ENCODE results near the gene RCVRN.

RCVRN gene

DNA sequence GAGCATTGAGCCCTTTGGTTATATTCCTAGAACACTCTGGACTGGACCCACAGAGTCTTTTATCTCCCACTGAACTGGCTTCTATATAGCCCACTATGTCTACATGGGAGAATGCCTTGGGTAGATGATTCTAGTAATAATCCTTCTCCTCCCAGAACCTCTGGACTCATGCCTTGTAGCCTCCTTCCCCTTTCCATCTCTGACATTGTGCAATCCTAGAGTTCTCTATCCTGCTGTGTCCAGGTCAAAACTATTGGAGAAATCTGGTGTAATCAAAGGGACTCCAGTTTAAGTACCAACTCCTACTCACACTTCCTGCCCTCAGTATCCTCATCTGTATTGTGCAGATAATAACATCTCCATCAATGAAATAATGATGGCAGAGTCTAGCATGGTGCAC, 9.1 kb downstream of the RCVRN start:
- no peak for DNase-seq

DNA sequence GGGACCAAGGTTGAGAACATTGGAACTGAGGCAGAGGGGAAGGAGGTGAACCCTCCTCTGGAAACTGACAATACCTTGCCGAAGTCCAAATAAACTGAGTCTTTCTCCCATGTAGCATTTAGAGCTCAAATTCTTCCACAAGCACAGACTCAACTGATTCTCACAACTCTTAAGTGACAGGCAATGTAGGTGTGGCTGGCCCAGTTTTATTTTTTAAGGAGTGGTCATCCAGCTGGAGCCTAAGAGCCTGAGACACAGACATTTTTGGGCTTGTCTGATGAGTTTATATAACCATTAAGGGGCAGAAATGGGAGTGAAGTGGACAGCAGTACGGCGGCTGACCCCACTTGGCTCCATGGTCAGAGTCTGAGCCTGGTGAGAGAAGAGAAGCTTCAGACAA, 10.8 kb downstream of the RCVRN start:
- no peak for DNase-seq

DNA sequence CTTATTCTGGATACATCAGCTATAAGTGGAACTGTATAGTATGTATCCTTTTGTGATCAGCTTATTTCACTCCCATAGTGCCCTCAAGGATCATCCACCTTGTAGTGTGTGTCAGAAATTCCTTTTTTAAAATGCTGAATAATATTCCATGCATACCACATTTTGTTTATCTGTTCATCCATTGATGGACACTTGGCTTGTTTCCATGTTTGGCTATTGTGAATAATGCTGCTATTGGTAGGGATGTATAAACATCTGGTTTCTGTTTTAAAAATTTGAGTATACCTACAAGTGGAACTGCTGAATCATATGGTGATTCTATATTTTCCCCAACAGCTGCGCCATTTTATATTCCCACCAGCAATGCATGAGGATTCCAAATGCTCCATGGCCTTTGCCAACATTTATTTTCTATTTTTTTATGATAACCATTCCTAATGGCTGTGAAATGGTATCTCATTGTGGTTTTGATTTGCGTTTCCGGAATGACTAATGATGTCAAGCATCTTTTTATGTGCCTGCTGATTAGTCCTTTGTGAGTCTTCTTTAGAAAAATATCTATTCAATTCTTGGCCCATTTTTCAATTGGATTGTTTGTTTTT, 11.6 kb downstream of the RCVRN start:
- no peak for DNase-seq

DNA sequence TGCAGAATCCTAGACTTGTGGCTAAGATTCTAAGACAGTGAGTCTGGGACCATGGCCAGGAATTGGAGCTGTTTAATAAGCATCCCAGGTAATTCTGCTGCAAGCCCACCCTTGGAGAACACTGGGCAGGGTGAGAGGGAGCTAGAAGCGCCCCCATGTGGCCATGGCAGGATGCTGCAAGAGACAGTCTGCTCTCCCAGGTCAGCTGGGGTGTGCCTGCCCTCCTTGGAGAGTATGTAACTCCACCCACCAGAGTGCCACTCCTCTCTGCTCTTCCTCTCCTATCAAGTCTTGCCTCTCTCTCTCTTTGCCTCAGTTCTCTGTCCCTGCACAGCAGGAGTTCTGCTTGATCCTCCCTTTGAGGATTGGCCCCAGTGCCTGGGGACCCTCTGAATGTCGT, 14.9 kb downstream of the RCVRN start:
- DNase-seq = peak in 1 of 5 experiments; percentile 35

DNA sequence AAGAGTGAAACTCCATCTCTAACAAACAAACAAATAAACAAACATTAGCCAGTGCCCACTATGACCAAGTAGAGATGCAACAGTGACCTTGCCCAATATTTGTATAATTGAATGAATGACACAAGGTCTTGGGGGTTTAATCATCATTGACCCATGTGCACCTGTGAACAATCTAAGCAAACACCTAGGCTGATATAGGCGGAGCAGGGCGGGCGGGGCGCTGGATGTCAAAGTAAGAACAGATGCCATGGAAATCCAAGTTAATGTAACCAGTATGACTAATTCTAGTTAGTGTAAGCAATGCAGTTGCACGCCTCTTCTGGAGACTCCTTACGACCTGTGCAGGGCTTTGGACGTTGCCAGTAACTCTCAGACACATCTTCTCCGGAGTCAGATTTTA, 17.6 kb downstream of the RCVRN start:
- no peak for DNase-seq

DNA sequence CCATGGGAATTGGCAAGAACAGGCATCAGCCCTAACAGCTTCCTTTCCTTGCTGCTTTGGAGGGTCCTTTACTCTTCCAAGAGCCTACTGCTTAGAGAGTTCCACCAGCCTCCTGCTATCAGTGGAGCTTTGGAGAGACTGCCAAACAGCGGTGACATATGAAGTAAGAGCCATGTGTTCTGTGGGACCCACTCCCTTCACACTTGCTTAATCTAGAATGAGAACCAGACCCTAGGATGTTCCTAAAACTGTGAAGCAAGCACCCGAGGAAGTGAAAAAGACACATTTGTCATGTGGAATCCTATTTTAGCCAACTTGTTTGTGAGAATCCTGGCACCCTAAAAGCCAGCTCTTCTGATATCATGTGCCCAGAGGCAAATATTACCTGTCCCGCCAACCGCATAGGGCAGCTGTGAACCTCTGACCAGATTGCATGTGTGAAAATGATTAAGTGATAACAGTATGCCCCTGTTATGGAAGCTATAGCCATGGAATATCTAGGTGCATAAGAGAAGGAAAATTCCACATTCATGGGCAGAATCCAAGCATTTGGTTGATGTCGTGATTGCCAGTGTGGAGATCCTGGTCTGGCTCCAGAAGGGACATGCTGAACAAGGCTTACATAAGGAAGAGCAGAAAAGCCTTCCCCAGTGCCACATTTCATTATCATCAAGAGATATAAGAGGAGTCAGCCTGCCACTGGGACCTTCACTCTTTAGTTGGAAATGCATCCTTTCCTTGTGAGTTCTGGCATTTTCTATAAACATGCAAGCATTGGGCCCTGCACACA, 18.7 kb downstream of the RCVRN start:
- DNase-seq = no peak

DNA sequence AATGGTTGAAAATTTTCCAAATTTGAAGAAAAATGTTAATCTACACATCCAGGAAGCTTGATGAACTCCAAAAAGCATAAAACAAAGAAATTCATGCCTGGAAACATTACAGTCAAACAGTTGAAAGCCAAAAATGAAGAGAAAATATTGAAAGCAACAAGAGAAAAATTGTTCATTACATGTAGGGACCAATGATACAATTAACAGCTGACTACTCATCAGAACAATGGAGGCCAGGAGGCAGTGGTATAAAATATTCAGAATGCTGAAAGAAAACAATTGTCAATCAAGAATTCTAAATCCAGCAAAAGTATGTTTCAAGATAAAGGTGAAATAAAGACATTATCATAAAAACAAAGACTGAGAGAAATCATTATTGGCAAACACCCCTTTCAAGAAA, 21.6 kb downstream of the RCVRN start:
- no peak for DNase-seq

DNA sequence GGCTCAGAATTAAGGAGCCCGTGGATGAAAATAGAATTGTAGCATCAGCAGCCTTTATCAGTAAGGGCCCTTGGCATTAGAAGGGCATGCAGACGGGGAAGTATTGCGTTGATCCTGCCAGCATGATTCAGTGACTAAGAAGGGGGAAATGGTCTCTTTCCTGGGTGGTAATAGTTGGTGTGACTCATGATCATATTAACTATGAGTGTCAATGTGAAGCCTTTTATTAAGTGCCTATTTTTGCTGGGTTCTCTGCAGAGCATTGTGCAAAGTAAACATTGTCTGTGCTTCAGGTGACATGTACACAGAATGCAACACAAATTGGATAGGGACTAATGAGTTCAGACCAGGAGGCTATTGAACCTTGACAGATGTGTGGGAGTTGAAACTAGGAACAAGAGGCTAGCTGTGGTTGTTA, 24.5 kb downstream of the RCVRN start:
- no peak for DNase-seq

DNA sequence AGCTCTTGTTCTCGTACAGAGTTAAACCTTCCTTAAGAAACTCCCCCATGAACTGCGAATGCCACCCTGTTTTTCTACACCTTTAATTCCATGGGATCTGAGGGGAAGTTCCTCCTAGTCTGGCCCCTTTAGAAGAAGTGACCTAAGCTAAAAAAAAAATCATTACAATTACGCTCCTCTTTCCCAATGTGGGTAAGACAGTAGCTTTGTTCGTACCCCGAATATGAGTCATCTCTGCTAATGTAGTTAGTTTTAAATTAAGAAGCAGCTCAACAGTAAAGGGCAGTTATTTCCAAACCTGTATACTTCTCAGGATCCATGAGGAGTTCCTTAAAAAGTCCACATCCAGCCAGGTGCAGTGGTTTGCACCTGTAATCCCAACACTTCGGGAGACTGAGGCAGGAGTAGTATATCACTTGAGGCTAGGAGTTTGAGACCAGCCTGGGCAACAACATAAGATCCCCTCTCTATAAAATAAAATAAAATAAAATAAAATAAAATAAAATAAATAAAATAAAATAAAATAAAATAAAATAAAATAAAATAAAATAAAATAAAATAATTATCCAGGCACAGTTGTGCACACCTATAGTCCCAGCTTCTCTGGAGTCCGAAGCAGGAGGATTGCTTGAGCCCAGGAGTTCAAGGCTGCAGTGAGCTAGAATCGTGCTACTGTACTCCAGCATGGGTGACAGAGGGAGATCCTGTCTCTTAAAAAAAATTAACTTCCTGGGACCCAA, 26.1 kb downstream of the RCVRN start:
- no peak for DNase-seq

DNA sequence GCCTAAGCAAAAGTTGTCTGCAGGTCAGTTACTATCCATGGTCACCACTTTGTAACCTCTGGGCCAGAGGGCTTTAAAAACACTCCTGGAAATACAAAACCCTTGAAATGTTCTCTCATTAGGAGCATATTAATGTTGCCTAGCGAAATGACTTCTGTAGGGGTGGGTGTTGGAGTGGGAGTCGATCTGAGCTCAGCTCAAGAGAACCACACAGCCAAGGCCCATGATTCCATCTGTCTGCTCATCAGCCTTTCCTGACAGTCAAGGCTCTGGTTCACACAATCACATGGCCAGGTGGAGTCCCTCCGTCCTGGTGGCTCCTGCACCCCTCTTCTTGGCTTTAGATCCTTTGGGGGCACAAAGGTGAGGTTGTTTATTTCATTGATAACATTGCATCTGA, 26.7 kb downstream of the RCVRN start:
- DNase-seq = no peak

DNA sequence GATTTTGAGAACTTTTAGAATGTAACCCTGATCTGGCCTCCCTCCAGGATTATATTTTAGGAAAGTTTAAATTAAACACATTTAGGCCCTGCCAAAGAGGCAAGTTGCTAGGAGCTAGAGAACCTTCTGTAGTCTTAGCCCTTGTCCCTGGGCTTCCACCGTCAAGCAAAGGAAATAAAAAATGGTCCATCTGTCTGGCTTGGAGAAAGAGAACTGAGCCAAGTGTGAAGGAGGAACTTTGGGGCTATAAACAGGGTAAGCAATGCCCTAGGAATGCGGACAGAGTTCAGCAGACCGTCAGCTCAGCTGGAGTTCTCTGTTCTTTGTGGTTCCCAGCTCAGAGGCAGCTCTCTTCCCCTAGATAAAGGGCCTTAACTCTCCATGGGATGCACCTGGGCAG, 29.6 kb downstream of the RCVRN start:
- no peak for DNase-seq

DNA sequence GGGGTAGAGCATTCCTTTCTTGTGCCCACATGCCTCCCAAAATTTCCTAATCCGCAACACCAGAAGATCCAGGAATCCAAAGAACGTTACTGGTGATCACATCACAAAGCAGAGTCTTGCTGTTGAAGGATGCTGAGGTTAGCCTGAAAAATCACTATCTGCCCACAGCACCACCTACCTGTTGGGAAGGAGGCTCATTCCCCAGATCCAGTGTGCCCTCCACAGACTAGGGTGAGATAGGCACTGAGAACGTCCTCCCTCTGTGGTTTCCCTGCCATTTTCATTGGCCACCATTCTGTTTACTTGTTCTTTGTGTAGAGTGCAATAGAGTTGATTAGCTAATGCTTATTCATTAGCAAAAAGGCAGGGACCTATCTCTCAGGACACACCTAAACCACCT, 30.3 kb downstream of the RCVRN start:
- DNase-seq = no peak

DNA sequence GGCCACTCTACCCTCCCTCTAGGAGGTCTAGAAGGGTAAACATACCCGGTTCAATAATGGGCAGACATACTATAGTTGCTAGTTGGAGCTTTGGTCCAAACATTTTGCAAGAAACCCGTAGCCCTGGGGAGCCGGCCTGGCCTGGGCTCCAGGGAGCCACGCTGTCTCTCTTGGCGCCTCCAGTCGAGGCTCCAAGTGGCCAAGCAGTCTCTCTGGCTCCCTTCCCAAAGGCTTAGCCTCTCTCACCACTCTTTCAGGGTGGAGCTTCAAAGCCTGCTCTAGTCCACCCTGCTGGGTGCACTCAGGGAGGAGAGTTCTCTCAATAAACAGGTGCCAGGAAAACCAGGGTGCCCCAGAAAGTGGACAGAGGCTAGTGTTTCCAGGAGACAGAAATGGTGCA, 32.2 kb downstream of the RCVRN start:
- no peak for DNase-seq

DNA sequence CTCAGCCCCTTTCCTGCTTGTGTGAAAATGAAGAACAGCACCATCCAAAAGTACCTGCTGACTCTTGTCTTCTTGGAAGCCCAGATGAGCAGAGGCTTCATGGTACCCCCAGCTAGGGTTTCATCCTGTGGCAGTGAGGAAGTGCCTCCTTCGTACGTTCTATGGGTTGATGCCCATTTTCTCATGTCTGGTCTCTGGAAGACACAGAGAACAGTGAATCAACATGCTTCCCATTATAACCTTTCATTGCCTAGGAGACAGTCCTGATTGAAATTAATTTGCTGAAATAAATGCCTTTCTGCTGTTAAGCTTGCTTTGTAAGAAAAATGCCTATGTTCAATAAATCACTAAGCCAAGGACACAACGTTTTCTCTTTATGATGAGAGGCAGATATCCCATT, 36.5 kb downstream of the RCVRN start:
- DNase-seq = no peak

DNA sequence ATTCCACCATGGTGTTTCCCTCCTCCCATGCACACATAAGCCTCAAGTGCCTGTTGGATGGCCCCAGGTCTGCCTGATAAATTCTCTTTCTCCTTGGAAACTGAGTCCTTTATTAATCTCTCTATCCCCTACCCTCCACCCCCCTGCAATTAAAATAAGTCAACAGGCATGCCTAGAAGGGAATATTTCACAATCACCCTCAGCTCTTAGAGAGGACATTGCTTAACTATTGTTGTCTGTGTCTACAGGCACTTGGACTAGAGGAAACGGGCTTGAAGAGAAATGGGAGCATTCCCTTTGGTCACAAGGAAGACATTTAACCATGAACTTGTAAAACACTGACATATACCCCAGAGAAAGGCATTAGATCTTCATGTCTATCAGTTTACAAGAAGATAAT, 39.5 kb downstream of the RCVRN start:
- no peak for DNase-seq

DNA sequence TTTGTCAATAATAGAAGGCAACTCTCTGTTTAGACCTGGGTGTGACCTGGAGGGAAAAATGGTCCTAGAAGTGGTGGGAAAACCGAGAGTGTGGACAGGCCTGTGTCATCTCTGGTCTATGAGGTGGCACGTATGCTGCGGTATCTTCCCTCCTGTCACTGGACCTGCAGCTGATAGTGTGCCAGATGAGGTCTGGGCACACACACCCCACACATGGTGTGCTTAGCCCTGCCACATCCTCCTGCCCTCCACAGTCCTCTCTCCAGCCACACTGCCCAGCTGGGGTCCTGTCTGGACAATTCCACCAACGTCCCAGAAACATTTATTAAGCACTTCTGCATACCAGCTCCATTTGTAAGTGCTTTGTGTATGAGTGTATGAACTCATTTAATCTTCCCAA, 42.1 kb downstream of the RCVRN start:
- DNase-seq = no peak

DNA sequence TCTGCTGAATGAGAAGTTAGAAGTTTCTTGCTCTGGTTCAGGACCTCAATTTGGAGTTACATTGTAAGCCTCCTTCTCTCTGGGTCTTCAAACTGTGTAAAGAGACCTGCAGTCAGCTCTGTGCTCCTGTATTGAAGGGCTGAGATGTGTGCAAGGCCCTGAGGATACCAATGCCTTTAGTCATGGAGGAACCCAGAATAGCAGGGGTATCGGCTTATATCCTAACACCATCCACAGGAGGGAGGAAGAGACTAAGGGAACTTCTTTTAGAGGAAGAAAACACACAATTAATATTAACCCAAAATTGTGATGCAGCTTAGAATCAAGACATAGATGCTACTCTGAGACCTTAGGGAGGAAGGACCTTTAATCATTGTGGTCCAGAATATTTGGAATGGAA, 42.9 kb downstream of the RCVRN start:
- DNase-seq = no peak

DNA sequence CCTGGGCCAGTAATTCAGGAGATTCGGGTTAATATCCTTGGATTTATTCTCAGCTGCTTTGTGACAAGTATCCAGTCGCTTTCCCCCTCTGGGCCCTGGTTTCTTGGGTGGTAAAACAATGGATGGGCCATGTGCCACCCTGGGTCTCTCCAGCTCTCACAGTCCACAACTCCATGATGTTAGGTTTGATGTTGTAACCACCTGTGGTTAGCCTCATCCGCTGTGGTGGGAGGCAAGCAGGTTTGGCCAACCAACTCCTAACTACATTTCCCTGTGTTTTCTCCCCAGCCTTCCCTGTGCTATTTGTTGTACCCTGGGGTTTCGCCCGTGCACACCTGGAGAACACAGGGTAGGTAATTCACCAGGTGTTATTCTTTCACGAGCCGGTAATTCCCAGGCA, 44.2 kb downstream of the RCVRN start:
- no peak for DNase-seq

DNA sequence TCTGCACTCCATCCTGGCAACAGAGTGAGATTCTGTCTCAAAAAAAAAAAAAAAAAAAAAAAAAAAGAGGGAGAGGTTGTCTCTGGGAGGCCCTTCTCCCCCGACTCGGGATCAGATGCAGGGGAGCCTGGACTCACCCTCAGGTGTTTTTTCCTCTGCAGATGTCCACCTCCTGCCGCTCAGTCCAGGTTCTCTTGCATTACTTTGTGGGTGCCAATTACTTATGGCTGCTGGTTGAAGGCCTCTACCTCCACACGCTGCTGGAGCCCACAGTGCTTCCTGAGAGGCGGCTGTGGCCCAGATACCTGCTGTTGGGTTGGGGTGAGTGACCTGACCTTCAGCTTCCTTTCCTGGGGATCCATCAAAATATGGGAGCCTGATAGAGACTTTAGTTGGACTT, 45.3 kb downstream of the RCVRN start:
- DNase-seq = no peak

DNA sequence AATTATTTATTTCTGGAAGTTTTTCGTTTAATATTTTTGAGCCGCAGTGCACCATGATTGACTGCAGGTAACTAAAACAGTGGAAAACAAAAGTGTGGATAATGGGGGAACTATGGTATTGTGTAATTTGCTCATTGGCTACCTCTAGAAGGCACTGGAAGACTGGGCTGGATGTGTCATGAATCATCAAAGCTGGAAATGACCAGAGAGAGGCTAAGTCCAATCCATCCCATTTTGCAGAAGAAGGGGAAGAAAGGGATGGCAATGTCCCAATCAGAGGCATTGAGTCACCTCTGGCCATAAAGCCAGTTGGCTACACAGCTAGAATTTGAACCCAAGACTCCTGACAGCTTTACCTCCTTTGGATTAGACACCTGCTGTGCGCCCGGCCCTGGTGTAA, 50.0 kb downstream of the RCVRN start:
- no peak for DNase-seq

DNA sequence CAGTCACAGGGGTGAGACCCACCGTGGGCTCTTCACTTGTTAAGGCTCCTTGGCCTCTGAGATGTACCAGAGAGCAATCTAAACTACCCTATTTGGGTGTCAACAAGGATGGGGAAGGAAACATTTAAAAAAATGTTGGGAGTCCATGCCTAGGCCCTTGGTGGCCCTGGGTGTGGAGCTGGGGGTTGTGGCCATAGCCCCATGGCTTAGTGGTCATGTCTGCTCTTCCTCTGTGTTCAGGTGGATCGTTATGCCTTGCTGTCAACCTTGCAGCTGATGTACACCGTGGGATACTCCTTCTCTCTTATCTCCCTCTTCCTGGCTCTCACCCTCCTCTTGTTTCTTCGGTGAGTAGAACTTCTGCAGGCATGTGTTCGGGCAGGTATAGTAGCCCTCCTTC, 50.8 kb downstream of the RCVRN start:
- no peak for DNase-seq

DNA sequence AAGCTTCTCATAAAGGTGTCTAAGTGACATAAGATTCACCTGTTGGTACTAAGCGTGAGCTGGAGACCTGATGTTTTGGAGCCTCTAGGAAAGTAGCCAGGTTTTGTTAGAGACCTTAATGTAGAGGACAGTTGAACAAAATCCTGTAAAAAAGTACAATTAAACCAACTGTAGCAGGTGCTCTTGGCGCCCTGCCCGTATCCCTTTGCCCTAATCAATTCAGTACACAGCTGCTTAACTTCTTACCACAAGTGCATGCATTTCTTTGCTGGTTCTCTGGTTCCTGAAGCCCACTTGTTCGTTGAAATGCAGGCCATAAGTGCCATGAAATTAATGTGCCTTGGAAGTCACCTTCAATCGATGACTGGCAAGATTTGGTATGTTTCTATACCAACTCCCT, 54.9 kb downstream of the RCVRN start:
- no peak for DNase-seq
